GM12872 (cell line): ENCODE measurements around the gene RIPPLY1.

Source experiments
- CTCF ChIP-seq: IDR thresholded peaks from 3 replicates; pipeline ENCODE4 v1.5.1; 2011; ENCODE audit warnings: low read depth, mild to moderate bottlenecking, low read length, moderate library complexity; ENCODE audit not compliant: insufficient read depth

The RIPPLY1 gene

DNA sequence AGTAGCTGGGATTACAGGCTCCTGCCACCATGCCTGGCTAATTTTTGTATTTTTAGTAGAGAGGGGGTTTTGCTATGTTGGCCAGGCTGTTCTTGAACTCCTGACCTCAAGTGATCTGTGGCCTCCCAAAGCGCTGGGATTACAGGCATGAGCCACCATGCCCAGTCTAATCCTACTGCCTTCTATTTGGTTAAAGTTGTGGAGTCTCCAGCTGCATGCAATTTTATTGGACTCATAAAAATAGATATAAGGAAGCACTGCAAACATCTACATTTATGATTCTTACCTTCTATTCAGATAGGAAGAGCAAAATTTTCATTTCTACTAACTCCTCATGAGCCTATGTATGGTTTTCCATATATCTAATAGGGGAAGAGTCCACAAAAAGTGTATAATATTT, 13.7 kb downstream of the RIPPLY1 start:
- no peak for TF ChIP-seq CTCF

DNA sequence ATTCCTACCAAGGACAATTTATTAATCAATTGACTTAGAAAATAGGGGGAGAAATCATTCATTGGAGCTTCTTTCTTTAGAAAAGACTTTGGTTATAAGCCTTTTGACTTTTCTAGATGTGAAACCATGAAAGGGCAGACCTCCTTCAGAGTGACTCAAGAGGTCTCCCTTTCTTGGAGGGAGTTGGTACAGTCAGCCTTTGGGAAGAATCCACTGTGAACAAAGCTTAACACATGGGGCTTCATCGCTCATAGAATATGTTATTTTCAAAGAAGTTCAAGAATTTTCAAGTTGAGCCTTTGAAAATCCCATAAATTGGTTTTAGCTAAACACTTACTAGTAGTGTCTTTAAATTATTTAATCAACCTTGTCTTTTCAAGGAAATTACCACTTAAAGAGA, 28.0 kb downstream of the RIPPLY1 start:
- TF ChIP-seq CTCF: no peak

- TF ChIP-seq CTCF: peak; percentile 31; the same call in 1 of the 3 replicates
Observed at GRCh38 chrX:106874075-106874474, 29.1 kb downstream of the RIPPLY1 start.

- no peak for TF ChIP-seq CTCF
Observed at GRCh38 chrX:106863697-106864096, 39.4 kb downstream of the RIPPLY1 start.

- peak; percentile 62 for TF ChIP-seq CTCF
Observed at GRCh38 chrX:106862972-106863688, 40.0 kb downstream of the RIPPLY1 start.
